HCT116 (cell line): ENCODE measurements around the gene RND3.

Source experiments
- CBX3 ChIP-seq: IDR thresholded peaks from 2 replicates; pipeline ENCODE4 v1.6.1; 2012; ENCODE audit warnings: low read depth
- CTCF ChIP-seq, 3 experiments: fragments of 200-600 bp in 1 of 3; sonication (generic) in 1 of 3; IDR thresholded peaks in 2 of 3; conservative IDR thresholded peaks in 1 of 3; 2 replicates each; pipeline ENCODE4 v1.5.1; 2012 to 2017; ENCODE audit warnings: low read depth in 2 of 3, low read length in 2 of 3, antibody characterized with exemption in 1 of 3, borderline replicate concordance in 1 of 3, control low read depth in 1 of 3, mild to moderate bottlenecking in 1 of 3, mixed read lengths in 1 of 3, mixed run types in 1 of 3, moderate library complexity in 1 of 3; ENCODE audit not compliant: insufficient read depth in 1 of 3
- EZH2 ChIP-seq: fragments of 200-600 bp; sonication (generic); IDR thresholded peaks from 2 replicates; pipeline ENCODE4 v1.6.1; 2017; ENCODE audit warnings: antibody characterized with exemption, mixed run types
- EZH2phosphoT487 ChIP-seq: fragments of 200-600 bp; IDR thresholded peaks from 2 replicates; pipeline ENCODE4 v1.6.1; 2018; ENCODE audit warnings: antibody characterized with exemption, borderline replicate concordance
- POLR2A ChIP-seq: IDR thresholded peaks from 2 replicates; pipeline ENCODE4 v1.7.0; 2011; ENCODE audit warnings: borderline replicate concordance; ENCODE audit not compliant: insufficient read depth, insufficient read length; ENCODE audit errors: extremely low read depth
- POLR2AphosphoS5 ChIP-seq: IDR thresholded peaks from 2 replicates; pipeline ENCODE4 v1.6.1; 2011; ENCODE audit warnings: mild to moderate bottlenecking, low read depth, low read length, moderate library complexity
- RAD21 ChIP-seq: IDR thresholded peaks from 2 replicates; pipeline ENCODE4 v1.6.1; 2012; ENCODE audit warnings: low read depth, mild to moderate bottlenecking
- SRF ChIP-seq: IDR thresholded peaks from 2 replicates; pipeline ENCODE4 v1.6.1; 2012; ENCODE audit warnings: low read depth
- ZNF274 ChIP-seq: fragments of 200-500 bp; sonication (Bioruptor generic); IDR thresholded peaks from 2 replicates; pipeline ENCODE4 v1.6.1; 2014; ENCODE audit warnings: mild to moderate bottlenecking, low read depth, low read length, inconsistent platforms
- TF ChIP-seq, protein P1 (sequence below): IDR thresholded peaks from 2 replicates; pipeline ENCODE4 v1.6.1; 2012

DNA sequence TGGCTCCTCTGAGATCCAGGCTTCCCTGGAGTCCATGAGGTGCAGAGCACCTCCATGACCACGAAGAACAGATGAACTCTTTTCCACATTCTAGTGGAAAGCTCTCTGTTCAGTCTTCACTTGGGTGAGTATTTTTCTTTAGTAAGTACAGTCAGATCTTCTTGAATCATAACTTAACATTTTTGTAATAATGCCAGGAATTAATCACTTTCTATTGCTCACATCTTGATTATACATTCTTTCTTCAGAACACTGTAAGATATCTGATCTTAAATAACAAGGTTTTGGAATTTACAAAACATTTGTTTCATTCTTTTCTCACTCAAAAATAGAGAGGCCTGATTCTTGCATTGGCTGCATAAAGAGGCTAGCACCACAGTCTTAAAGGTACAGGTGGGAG, 45.4 kb upstream of the RND3 start:
- no peak for TF ChIP-seq CTCF (IDR thresholded peaks at IDR 0.05 in 2 of 3, conservative IDR thresholded peaks at IDR 0.05 in 1 of 3; ENCODE audit: borderline replicate concordance in 1 of 3, insufficient read depth in 1 of 3, low read depth in 2 of 3, low read length in 2 of 3)
- no peak for TF ChIP-seq ZNF274
- no peak for TF ChIP-seq EZH2
- no peak for TF ChIP-seq POLR2A
- no peak for TF ChIP-seq EZH2phosphoT487
- no peak for TF ChIP-seq CBX3
- no peak for TF ChIP-seq POLR2AphosphoS5
- TF ChIP-seq RAD21, result no peak
- no peak for TF ChIP-seq SRF
- TF ChIP-seq, protein P1, sequence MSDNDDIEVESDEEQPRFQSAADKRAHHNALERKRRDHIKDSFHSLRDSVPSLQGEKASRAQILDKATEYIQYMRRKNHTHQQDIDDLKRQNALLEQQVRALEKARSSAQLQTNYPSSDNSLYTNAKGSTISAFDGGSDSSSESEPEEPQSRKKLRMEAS, result no peak
